Right ventricle myocardium superior (tissue), 1 donor: ENCODE data around the gene KATNB1. TPM values are rescaled to one million over a fixed set of nuclear protein-coding genes. Genes with fewer than 3 reads are reported as not detected.
"Not testable (repeated sequence)": the region's sequence is repeated elsewhere in the genome, so short reads cannot be mapped to it uniquely, and the experiment has no call there.

Experiments used
- ATAC-seq: fragments of 200-7000 bp; cut with Tn5 transposase; one replicate; pipeline ENCODE4 v1.9.1; 2020; ENCODE audit warnings: mild to moderate bottlenecking; ENCODE audit not compliant: poor library complexity
- DNase-seq: peaks from one replicate; pipeline ENCODE4 v3.0.0-alpha.2; 2020
- intact Hi-C: fragments of 100-400 bp; cut with DNase I; formaldehyde crosslinking; loops from one replicate; pipeline ENCODE4 v1.11.2; 2022
- total RNA-seq: library from RNA; stranded (reverse); fragmentation: NEBNext Ultra II Directional; extraction: Animal tissue kit (Norgen Biotek cat#: 25700); gene quantifications from one replicate; pipeline ENCODE4 v1.2.1, GENCODE V29; 2021
- donor health status: DM: no; HTN: yes; CAD: no; lungs with severe emphysema.

The KATNB1 gene
- total RNA-seq, 1 donor from 2014 or later = 9.4 TPM

GRCh38 chr16:57699481-57699880, 36.1 kb upstream of the KATNB1 start:
- DNase-seq = no peak
- ATAC-seq = no peak
- intact Hi-C loops = no loop called here

GRCh38 chr16:57699899-57700298, 35.7 kb upstream of the KATNB1 start:
- intact Hi-C loops = no loop called here
- ATAC-seq = no peak

GRCh38 chr16:57700781-57701551, 34.6 kb upstream of the KATNB1 start:
- ATAC-seq = no peak
- intact Hi-C loops = no loop called here
- DNase-seq = no peak

More at GRCh38 chr16:57699899-57700298, 35.7 kb upstream of the KATNB1 start:
- DNase-seq = no peak

GRCh38 chr16:57701759-57702371, 33.7 kb upstream of the KATNB1 start:
- DNase-seq (no peak), ATAC-seq (no peak)
- intact Hi-C loops = no loop called here

GRCh38 chr16:57703416-57704010, 32.1 kb upstream of the KATNB1 start:
- DNase-seq (no peak), ATAC-seq (no peak)
- intact Hi-C loops = no loop called here

- no peak for ATAC-seq
- intact Hi-C loops = no loop called here
Observed at GRCh38 chr16:57704011-57704904, 31.3 kb upstream of the KATNB1 start.

GRCh38 chr16:57704905-57705852, 30.4 kb upstream of the KATNB1 start:
- no peak for DNase-seq
- no peak for ATAC-seq
- intact Hi-C loops = no loop called here

More at GRCh38 chr16:57704011-57704904, 31.3 kb upstream of the KATNB1 start:
- no peak for DNase-seq

- intact Hi-C loops = no loop called here
- DNase-seq = no peak
- ATAC-seq = no peak
Observed at GRCh38 chr16:57706717-57707116, 28.9 kb upstream of the KATNB1 start.

- no peak for DNase-seq
- intact Hi-C loops = no loop called here
- no peak for ATAC-seq
Observed at GRCh38 chr16:57707331-57707730, 28.2 kb upstream of the KATNB1 start.

- no peak for ATAC-seq
- DNase-seq = no peak
- intact Hi-C loops = no loop called here
Observed at GRCh38 chr16:57708168-57708567, 27.4 kb upstream of the KATNB1 start.

- no peak for DNase-seq
- intact Hi-C loops = no loop called here
- ATAC-seq = no peak
Observed at GRCh38 chr16:57709663-57710062, 25.9 kb upstream of the KATNB1 start.

GRCh38 chr16:57711346-57711745, 24.2 kb upstream of the KATNB1 start:
- intact Hi-C loops = no loop called here

GRCh38 chr16:57711993-57712392, 23.6 kb upstream of the KATNB1 start:
- ATAC-seq (no peak), DNase-seq (no peak)
- intact Hi-C loops = no loop called here

More at GRCh38 chr16:57711346-57711745, 24.2 kb upstream of the KATNB1 start:
- ATAC-seq (no peak), DNase-seq (no peak)

- DNase-seq, intact Hi-C loops, ATAC-seq: not testable (repeated sequence)
Observed at GRCh38 chr16:57712569-57712968, 23.0 kb upstream of the KATNB1 start.

GRCh38 chr16:57713596-57713995, 22.0 kb upstream of the KATNB1 start:
- DNase-seq (no peak), ATAC-seq (no peak)
- intact Hi-C loops = no loop called here

GRCh38 chr16:57714047-57714446, 21.5 kb upstream of the KATNB1 start:
- ATAC-seq (no peak), DNase-seq (no peak)
- intact Hi-C loops = no loop called here

GRCh38 chr16:57720142-57720575, 15.4 kb upstream of the KATNB1 start:
- DNase-seq = peak; percentile 62
- intact Hi-C loops = loop anchor here (5.0 to 10.0 kb wide), 2 partner anchors 115 to 143 kb away; no protein-coding TSS in a partner anchor
- ATAC-seq = peak; percentile 67
